K562 (cell line): ENCODE data around the gene ZNF350. TPM values are rescaled to one million over a fixed set of nuclear protein-coding genes. Genes with fewer than 3 reads are reported as not detected.
A peak's percentile ranks its signal among the peaks of the same experiment; 100 is the strongest.

ENCODE experiments used
- ATAC-seq: fragments of 200-7000 bp; cut with Tn5 transposase; 3 replicates; pipeline ENCODE4 v1.9.1; 2020; ENCODE audit warnings: moderate library complexity
- BruUV-seq: library from RNA; stranded (reverse); fragments of 400-500 nt; replicated peaks from 2 replicates; lab custom pipeline; 2021; lab: Mats Ljungman, UMichigan
- CTCF ChIA-PET: fragments of 300-600 bp; formaldehyde crosslinking; extraction: SDS; loops from one replicate; lab custom pipeline; 2021; ENCODE audit warnings: low intra/inter-chr PET ratio; lab: Yijun Ruan, JAX
- POLR2A ChIA-PET: fragments of 300-600, 350-650 bp; sonication (Branson Sonifier 250); formaldehyde crosslinking; extraction: SDS; loops from one replicate; lab custom pipeline; 2021; ENCODE audit warnings: antibody characterized with exemption, inconsistent platforms; lab: Yijun Ruan, JAX
- DNase-seq, 4 experiments: peaks; one replicate each; pipeline versions ENCODE4 v3.0.0 to v3.0.0-alpha.2; 2011 to 2018; ENCODE audit warnings: low spot score in 3 of 4, mixed read lengths in 3 of 4; ENCODE audit errors: extremely low read depth in 1 of 4
- FAIRE-seq: peaks from 2 replicates; lab custom pipeline; 2011; peaks lifted over from hg19 to GRCh38; lab: Jason Lieb, UNC
- H2AFZ ChIP-seq: 2 replicates; pipeline ENCODE4 v1.6.0; 2011; ENCODE audit warnings: low read depth, low read length, control low read depth, inconsistent platforms
- H3K27ac ChIP-seq: fragments of 200-600 bp; 3 replicates; pipeline ENCODE4 v1.8.0; 2011; ENCODE audit warnings: low read depth, mild to moderate bottlenecking, control low read depth, inconsistent platforms, low read length, moderate library complexity, mixed read lengths; ENCODE audit errors: extremely low read depth
- H3K27me3 ChIP-seq, 2 experiments: fragments of 300-600 bp in 1 of 2; 2 replicates in 1 of 2; 3 replicates in 1 of 2; pipeline versions ENCODE4 v1.6.0 to v1.8.0; 2011; ENCODE audit warnings: inconsistent platforms in 2 of 2, low read length in 2 of 2, mild to moderate bottlenecking in 1 of 2, mixed read lengths in 1 of 2, moderate library complexity in 1 of 2; ENCODE audit not compliant: control insufficient read depth in 2 of 2, insufficient read depth in 2 of 2
- H3K36me3 ChIP-seq: fragments of 300-600 bp; 3 replicates; pipeline ENCODE4 v1.8.0; 2011; ENCODE audit warnings: mild to moderate bottlenecking, low read length, inconsistent platforms; ENCODE audit not compliant: control insufficient read depth, insufficient read depth
- H3K4me1 ChIP-seq, 2 experiments: fragments of 200-600 bp in 1 of 2; replicated peaks in 1 of 2; 2 replicates in 1 of 2; 3 replicates in 1 of 2; pipeline versions ENCODE4 v1.5.1 to v1.8.0; 2011; ENCODE audit warnings: inconsistent platforms in 2 of 2, low read length in 2 of 2, mild to moderate bottlenecking in 1 of 2, mixed read lengths in 1 of 2, moderate library complexity in 1 of 2; ENCODE audit not compliant: control insufficient read depth in 2 of 2, insufficient read depth in 2 of 2
- H3K4me2 ChIP-seq: 2 replicates; pipeline ENCODE4 v1.6.1; 2011; ENCODE audit warnings: low read length, control low read depth, inconsistent platforms, mixed read lengths; ENCODE audit not compliant: insufficient read depth
- H3K4me3 ChIP-seq: fragments of 200-600 bp; sonication (generic), shearing (Covaris generic); 2 replicates; pipeline ENCODE4 v1.5.1; 2016; ENCODE audit warnings: control low read depth, inconsistent platforms
- H3K79me2 ChIP-seq: fragments of 200-600 bp; 3 replicates; pipeline ENCODE4 v1.8.0; 2011; ENCODE audit warnings: low read length, inconsistent platforms; ENCODE audit not compliant: control insufficient read depth, insufficient read depth
- H3K9ac ChIP-seq, 2 experiments: 2 replicates each; pipeline versions ENCODE4 v1.6.0 to v1.6.1; 2011; ENCODE audit warnings: low read depth in 2 of 2, low read length in 2 of 2, control low read depth in 1 of 2, inconsistent platforms in 1 of 2, mild to moderate bottlenecking in 1 of 2, mixed read lengths in 1 of 2; ENCODE audit not compliant: insufficient read depth in 1 of 2
- H3K9me1 ChIP-seq: one replicate; pipeline ENCODE4 v1.6.0; 2011; ENCODE audit warnings: inconsistent platforms, mild to moderate bottlenecking, low read length, moderate library complexity; ENCODE audit not compliant: control insufficient read depth, insufficient read depth
- H3K9me3 ChIP-seq: replicated peaks from 2 replicates; pipeline ENCODE4 v1.5.1; 2011; ENCODE audit warnings: low read depth, low read length, inconsistent platforms; ENCODE audit not compliant: control insufficient read depth, insufficient read depth
- H4K20me1 ChIP-seq: replicated peaks from 2 replicates; pipeline ENCODE4 v1.6.1; 2011; ENCODE audit warnings: low read length, inconsistent platforms, mixed read lengths; ENCODE audit not compliant: control insufficient read depth, insufficient read depth
- ARID1B ChIP-seq: fragments of 450-650 bp; IDR thresholded peaks from 2 replicates; pipeline ENCODE4 v1.6.1; 2016; ENCODE audit warnings: antibody characterized with exemption, mild to moderate bottlenecking, inconsistent platforms
- CBFA2T3 ChIP-seq: fragments of 450-650 bp; IDR thresholded peaks from 2 replicates; pipeline ENCODE4 v1.6.1; 2017
- CREM ChIP-seq: IDR thresholded peaks from 2 replicates; pipeline ENCODE4 v1.6.1; 2014; ENCODE audit warnings: antibody characterized with exemption, low read depth
- CTCF ChIP-seq, 3 experiments: IDR thresholded peaks in 2 of 3; conservative IDR thresholded peaks in 1 of 3; 2 replicates each; pipeline ENCODE4 v1.5.1; 2011 to 2012; ENCODE audit warnings: low read length in 3 of 3, mild to moderate bottlenecking in 3 of 3, control low read depth in 2 of 3, improper control_type of control experiment in 1 of 3, inconsistent platforms in 1 of 3, low read depth in 1 of 3, mixed read lengths in 1 of 3, moderate library complexity in 1 of 3; ENCODE audit not compliant: insufficient read depth in 2 of 3
- CXXC5 ChIP-seq: fragments of 250-450 bp; sonication (Bioruptor Pico); IDR thresholded peaks from 2 replicates; pipeline ENCODE4 v1.8.0; 2022; ENCODE audit warnings: inconsistent platforms, mild to moderate bottlenecking, moderate library complexity
- RAD21 ChIP-seq, 2 experiments: fragments of 250-450 bp in 1 of 2; fragments of 450-650 bp in 1 of 2; sonication (Bioruptor Pico) in 1 of 2; formaldehyde crosslinking in 1 of 2; IDR thresholded peaks in 1 of 2; conservative IDR thresholded peaks in 1 of 2; 2 replicates each; pipeline versions ENCODE4 v1.4.0 to v1.8.0; 2020 to 2022; ENCODE audit warnings: mild to moderate bottlenecking in 2 of 2, moderate library complexity in 1 of 2
- SREBF1 ChIP-seq: fragments of 150-350 bp; IDR thresholded peaks from 2 replicates; pipeline ENCODE4 v1.6.1; 2014; ENCODE audit warnings: antibody characterized with exemption, low read depth, low read length, borderline replicate concordance
- TCF3 ChIP-seq: sonication (generic); formaldehyde crosslinking; IDR thresholded peaks from 2 replicates; pipeline ENCODE4 v1.4.0; 2020; ENCODE audit warnings: mild to moderate bottlenecking, missing genetic modification reagents
- WGBS: fragments of 100-300 bp; shearing (Covaris generic); methylation state at CpG from one replicate; pipeline ENCODE4 v1.1.6; 2016; ENCODE audit warnings: low coverage, mixed read lengths; ENCODE audit not compliant: insufficient coverage; ENCODE audit errors: missing lambda C conversion rate; 5-methylcytosine and 5-hydroxymethylcytosine counted together
- in situ Hi-C: fragments of 300-500 bp; cut with MboI; formaldehyde crosslinking; loops from 4 replicates; pipeline ENCODE4 v1.15.0; 2018; ENCODE audit warnings: inconsistent platforms, mixed read lengths
- intact Hi-C: fragments of 100-400 bp; cut with micrococcal nuclease; formaldehyde crosslinking; loops from 2 replicates; pipeline ENCODE4 v1.14.2; 2022
- polyA plus RNA-seq, 8 experiments: library from polyadenylated mRNA; depleted of rRNA in 4 of 8; stranded (reverse) in 5 of 8; unstranded in 3 of 8; fragments of >200 nt; fragmentation: Nextera tagmentation in 2 of 8; fragmentation: Illumina TruSeq in 1 of 8; extraction: Ambion mirVana in 2 of 8; extraction: Trizol in 1 of 8; gene quantifications; 2 replicates each; pipeline versions ENCODE4 v1.2.1 to v1.2.3, GENCODE V29; 2011 to 2014; ENCODE audit warnings: inconsistent platforms in 1 of 8, missing spikeins in 1 of 8
- total RNA-seq, 7 experiments: library from RNA; depleted of rRNA in 6 of 7; stranded (reverse); fragments of >200 nt in 6 of 7; fragmentation: Illumina TruSeq in 2 of 7; extraction: Trizol in 2 of 7; gene quantifications; 2 replicates each; pipeline versions ENCODE4 v1.2.1 to v1.2.3, GENCODE V29; 2011 to 2021; ENCODE audit warnings: low replicate concordance in 1 of 7

ZNF350 gene
- total and polyA plus RNA-seq, 9 of the 15 experiments (the other 6 are each of a cell fraction or from before 2014, with no cell fraction given), result 1.7 to 4.8 (median 2.9) TPM

DNA sequence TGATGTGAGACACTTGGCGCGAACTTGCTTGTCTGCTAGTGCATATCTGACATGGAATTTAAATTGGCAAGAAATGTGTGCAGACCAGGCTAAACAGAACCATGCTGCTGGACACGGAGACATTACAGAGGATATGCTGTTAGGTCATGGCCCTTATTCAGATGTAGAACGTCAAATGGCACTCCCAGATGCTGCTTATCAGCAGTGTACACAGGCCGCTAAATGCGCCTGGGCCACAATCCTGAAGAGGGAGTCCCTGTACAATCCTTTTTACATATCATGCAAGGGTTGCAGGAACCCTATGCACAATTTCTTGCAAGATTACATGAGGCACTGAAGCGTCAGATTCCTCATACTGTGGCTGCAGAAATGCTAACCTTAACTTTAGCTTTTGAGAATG lies 9.3 kb downstream of the ZNF350 start:
- TF ChIP-seq CBFA2T3 (peak; percentile 18; the same call in 1 of the 2 replicates), CREM (no peak), SREBF1 (no peak), CXXC5 (0 out of 2 replicates have a peak, but pooled peaks have one; percentile 20), ARID1B (0 out of 2 replicates have a peak, but pooled peaks have one; percentile 15), TCF3 (CRISPR knock-in tag) (peak; percentile 56), CTCF (IDR thresholded peaks at IDR 0.05 in 2 of 3, conservative IDR thresholded peaks at IDR 0.05 in 1 of 3; ENCODE audit: insufficient read depth in 2 of 3, low read depth in 1 of 3, low read length in 3 of 3) (peak in 1 of 3 experiments; percentile 14; a peak in 1 of 6 replicates), RAD21 (CRISPR knock-in tag; conservative IDR thresholded peaks at IDR 0.05 in 1 of 2, IDR thresholded peaks at IDR 0.05 in 1 of 2) (peak in 1 of 2 experiments; percentile 23; a peak in 1 of 4 replicates)
- TF ChIP-seq, all 486 proteins: peak for 6
- FAIRE-seq (no peak), DNase-seq (peak in 1 of 4 experiments; percentile 37), ATAC-seq (no peak)
- no peaks in the 10 kb centered on the region for H4K20me1 ChIP-seq
- no peak overlapping the region for H3K9ac ChIP-seq
- no peaks in the 10 kb centered on the region for H3K36me3 ChIP-seq
- H3K9me1 ChIP-seq, result no peaks in the 10 kb centered on the region
- H3K4me2 ChIP-seq, result no peak overlapping the region
- POLR2A ChIA-PET, result no interaction called here
- WGBS, result 12% methylated on average over 7 of the region's 7 CpGs
- no peak overlapping the region for H3K4me3 ChIP-seq
- H3K9me3 ChIP-seq, result peaks cover 4% of the 10 kb centered on the region
- CTCF ChIA-PET, result no interaction called here
- intact Hi-C loops, result no loop called here
- in situ Hi-C loops, result no loop called here
- no peaks in the 10 kb centered on the region for H3K79me2 ChIP-seq
- H2AFZ ChIP-seq, result no peak overlapping the region
- H3K27me3 ChIP-seq, result no peaks in the 10 kb centered on the region
- no TSS peak for BruUV-seq
- H3K4me1 ChIP-seq, result no peaks in the 10 kb centered on the region
- H3K27ac ChIP-seq, result no peak overlapping the region
